NCI-H1092 treated with DMSO at 0.1 percent for 48 hours (cell line): Measurements from ENCODE around the gene PNPT1.

Experiments used
- DNase-seq: peaks from one replicate; lab custom pipeline; 2025; lab: John Stamatoyannopoulos, UW

Gene PNPT1

GRCh38 chr2:55668956-55669355, 24.7 kb downstream of the PNPT1 start:
- no peak for DNase-seq

DNA sequence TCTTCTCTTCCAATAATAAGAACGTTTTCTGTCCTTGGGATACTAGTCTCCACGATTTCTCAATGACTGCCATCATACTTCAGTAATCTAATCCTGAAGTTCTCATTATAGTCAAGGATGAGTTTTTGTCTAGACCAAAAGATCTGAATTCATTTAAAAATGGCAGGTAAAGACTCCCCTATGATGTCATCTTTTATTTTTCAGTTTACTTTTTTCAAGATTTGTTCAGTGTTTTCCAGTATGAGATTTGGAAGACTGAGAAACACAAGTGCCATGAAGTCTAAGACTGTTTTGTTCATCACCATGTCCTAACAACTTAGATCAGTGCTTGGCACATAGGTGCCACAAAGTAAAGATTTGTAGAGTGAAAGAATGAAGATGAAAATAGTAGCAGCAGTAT, 40.4 kb downstream of the PNPT1 start:
- no peak for DNase-seq

DNA sequence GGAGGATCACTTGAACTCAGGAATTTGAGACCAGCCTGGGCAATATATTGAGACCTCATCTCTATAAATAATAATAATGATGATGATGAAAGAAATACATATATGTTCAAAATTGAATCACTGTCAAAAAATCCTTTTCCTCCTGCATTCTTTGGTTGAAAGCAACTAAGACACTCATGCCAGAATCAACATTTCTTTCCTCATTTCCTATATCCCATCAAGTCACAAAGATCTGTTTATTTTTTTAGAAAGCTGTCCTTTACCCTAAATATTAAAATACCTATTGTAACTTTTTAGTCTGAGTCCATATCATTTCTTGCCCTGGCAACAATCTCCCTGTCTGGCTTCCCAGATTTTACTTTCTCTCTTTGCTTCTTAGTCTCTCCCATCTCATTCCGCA, 44.4 kb downstream of the PNPT1 start:
- DNase-seq = no peak

- no peak for DNase-seq
Observed at GRCh38 chr2:55636831-55637230, 56.8 kb downstream of the PNPT1 start.

- DNase-seq = no peak
Observed at GRCh38 chr2:55628931-55629330, 64.7 kb downstream of the PNPT1 start.

- no peak for DNase-seq
Observed at GRCh38 chr2:55627915-55628314, 65.7 kb downstream of the PNPT1 start.

DNA sequence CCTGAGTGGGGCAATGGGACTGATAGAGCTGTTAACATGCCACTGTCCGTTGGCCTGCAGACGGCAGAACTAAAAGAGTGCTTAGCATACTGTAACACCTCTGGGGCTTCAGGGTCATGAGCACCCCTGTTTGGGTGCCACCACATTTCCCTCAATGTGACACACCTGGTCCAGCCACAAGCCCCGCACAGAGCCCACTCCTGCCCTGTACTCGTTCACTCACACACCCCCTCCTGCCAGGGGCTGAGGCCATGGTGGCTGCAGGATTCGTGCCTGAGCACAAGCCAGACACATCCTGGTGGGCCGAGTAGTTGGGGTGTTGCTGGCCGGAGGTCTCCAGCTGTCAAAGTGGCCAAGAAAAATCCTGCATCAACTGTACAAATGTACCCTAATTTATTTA, 71.8 kb downstream of the PNPT1 start:
- DNase-seq = no peak

DNA sequence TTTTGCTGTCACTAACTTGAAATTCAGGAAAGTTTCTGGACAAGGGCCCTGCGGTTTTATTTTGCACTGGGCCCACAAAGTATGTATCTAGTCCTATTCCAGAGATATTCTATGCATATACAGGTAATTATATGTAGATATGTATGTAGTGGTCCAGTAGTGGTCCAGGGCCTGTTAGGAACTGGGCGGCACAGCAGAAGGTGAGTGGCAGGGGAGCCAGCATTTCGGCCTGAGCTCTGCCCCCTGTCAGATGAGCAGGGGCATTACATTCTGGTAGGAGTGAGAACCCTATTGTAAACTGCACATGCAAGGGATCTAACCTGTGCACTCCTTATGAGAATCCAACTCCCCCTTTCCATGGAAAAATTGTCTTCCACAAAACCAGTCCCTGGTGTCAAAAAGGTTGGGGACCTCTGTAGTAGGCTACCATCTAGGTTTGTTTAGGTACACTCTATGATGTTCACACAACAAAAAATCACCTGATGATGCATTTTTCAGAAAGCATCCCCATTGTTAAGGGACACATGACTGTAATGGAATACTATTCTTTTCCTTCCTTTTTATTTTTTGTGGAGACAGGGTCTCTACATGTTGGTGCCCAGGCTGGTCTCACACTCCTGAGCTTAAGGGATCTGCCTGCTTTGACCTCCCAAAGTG, 73.4 kb downstream of the PNPT1 start:
- no peak for DNase-seq

- peak; percentile 39 for DNase-seq
Observed at GRCh38 chr2:55618275-55619055, 75.2 kb downstream of the PNPT1 start.

DNA sequence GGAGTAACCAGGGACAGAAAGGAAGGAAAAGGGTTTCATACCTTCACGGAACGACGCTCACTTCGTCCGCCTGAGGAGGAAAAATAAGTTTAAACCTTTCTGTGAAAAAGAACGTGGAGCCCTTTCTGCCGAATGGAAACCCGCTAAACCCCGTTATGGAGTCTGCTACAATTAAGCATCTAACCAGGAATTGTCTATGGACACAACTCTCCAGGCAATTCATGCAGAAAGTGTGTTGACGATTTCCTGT, 75.7 kb downstream of the PNPT1 start:
- DNase-seq = no peak

GRCh38 chr2:55617175-55618024, 76.2 kb downstream of the PNPT1 start, which contains the start of gene PPP4R3B:
TSS of gene PPP4R3B (minus strand) at chr2:55617622. CDS start at chr2:55617285, 337 bp downstream.
- DNase-seq = peak; percentile 96

DNA sequence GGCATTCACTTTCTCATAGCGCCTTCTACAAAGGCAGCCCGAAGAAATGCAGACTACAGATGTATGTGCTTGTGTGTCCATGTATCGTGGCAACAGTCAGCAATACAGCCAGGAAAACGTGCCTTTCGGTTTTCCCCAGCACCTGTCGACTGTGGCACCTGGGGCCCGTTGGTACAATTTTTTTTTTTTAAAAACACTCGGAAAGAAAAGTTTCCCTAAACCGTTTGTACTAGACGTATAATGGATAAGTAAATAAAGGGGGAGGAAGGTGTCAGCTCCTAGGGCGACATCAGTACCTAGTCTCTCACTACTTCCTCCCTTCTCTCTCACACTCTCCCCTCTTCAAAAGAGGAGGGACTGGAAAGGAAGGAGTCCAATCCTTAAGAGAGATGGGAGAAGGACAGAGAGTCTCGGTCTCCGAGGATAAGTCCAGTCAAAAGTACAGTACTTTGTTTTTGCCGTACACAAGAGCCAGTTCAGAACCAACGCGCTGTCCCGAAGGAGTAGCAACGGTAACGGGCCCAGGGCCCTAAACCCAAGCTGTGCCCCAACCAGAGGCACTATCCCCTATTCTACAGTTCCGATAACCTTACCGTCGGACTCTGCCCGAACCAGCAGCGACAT, 77.0 kb downstream of the PNPT1 start:
- peak; percentile 18 for DNase-seq

GRCh38 chr2:55611997-55612396, 81.6 kb downstream of the PNPT1 start:
- no peak for DNase-seq

DNA sequence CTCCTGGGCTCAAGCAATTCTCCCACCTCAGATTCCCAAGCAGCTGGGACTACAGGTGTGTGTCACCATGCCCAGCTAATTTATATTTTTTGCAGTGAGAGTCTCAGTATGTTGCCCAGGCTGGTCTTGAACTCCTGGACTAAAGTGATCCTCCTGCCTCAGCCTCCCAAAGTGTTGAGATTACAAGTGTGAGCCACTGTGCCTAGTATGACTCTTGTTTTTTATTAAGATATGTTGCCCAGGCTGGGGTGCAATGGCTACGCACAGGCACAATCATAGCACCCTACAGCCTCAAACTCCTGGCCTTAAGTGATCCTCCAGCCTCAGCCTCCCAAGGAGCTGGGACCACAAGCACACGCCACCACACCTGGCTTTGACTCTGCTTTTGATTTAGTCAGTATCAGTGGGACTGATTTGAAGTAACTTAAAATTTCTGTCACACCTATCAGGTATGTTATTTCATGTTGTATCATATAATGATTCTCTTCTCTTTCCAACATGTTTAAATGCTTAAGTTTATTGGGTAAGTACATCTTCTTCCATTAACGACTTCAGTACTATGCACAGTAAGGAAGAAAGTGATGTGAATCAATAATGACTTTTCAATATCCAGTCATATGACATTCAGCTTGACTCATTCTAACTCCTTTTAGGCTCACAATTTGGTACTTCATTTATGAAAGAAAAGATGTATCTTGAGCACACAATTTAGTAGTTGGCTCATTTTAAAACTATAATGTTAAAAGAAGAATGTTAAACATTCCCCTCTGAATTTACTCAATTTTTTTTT, 82.5 kb downstream of the PNPT1 start:
- no peak for DNase-seq

DNA sequence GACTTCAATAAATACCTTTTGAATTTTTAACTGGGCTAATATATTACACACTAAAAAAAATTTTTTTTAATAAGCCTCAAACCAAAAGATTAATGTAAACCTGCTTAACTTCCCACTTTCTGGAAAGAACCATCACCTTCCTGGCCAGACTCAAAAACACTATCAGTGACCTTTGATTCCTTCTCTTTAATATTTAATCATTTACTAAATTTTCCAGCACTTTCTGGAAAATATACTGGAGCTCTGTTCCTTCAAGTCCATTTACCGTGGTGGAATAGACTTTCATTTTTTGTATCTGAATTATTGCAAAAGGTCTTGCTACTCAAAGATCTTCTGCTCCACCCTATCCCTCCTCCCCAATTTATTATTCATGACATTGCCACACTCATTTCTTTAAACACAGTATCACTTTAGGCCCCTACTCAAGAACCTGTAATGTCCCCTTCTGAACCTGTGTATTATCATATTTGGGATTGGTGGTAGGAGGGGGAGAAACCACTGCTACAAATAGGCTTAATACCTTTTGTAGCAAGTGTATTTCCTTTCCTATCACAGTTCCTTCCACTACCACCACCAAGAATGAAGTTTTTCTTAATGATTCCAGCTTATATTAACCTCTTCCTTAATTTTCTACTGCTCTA, 83.6 kb downstream of the PNPT1 start:
- DNase-seq = no peak

- no peak for DNase-seq
Observed at GRCh38 chr2:55609193-55609794, 84.3 kb downstream of the PNPT1 start.

GRCh38 chr2:55607717-55608116, 85.9 kb downstream of the PNPT1 start:
- DNase-seq = no peak

GRCh38 chr2:55604027-55604565, 89.5 kb downstream of the PNPT1 start:
- no peak for DNase-seq

- DNase-seq = no peak
Observed at GRCh38 chr2:55601849-55602248, 91.8 kb downstream of the PNPT1 start.

DNA sequence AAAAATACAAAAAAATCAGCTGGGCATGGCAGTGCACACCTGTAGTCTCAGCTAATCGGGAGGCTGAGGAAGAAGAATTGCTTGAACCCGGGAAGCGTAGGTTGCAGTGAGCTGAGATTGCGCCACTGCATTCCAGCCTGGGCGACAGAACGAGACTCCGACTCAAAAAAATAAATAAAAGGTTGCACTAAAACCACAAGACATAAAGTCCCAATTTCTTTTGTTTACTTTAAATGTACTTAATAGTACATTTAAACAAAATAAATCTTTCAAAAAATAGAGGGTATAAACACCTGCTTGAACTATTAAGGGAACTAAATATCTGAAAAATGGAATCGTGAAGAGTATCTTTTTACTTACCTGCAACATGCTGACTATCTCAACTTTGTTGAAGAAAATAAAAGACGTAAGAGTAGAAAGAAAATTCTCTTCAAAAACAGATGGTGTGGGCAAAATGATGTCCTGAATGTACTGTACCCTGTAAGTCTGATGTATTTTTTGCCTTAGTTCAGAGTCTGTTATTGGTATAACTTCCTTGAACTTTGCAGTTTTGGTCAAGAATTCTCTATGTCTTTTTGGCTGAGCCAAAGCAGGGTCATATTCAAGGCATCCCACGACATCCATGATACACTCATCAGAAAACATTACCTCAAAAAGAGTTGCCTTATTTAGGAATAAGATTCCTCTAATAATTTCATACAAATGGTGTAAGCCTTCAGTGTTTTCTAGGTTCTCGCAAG, 95.4 kb downstream of the PNPT1 start:
- DNase-seq = no peak
